Fibroblast of villous mesenchyme (primary cell): ENCODE measurements around the gene IGF2. TPM values are rescaled to one million over a fixed set of nuclear protein-coding genes. Genes with fewer than 3 reads are reported as not detected.

Experiments
- DNase-seq: peaks from one replicate; pipeline ENCODE4 v3.0.0-alpha.2; 2010; ENCODE audit warnings: low read depth
- H3K4me3 ChIP-seq: 2 replicates; pipeline ENCODE4 v1.5.1; 2011; ENCODE audit warnings: low read depth, mild to moderate bottlenecking, low read length
- total RNA-seq: library from RNA; depleted of rRNA; stranded (reverse); fragments of >200 nt; gene quantifications from 2 replicates; pipeline ENCODE4 v1.2.3, GENCODE V29; 2012
- TF ChIP-seq, protein P1 (sequence below): IDR thresholded peaks from 2 replicates; pipeline ENCODE4 v1.5.1; 2012; ENCODE audit warnings: low read depth, mild to moderate bottlenecking, low read length; ENCODE audit not compliant: insufficient read depth

IGF2 gene, protein sequence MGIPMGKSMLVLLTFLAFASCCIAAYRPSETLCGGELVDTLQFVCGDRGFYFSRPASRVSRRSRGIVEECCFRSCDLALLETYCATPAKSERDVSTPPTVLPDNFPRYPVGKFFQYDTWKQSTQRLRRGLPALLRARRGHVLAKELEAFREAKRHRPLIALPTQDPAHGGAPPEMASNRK
- 26.8 and 44.8 TPM in 2 replicates for total RNA-seq

- TF ChIP-seq, protein P1, sequence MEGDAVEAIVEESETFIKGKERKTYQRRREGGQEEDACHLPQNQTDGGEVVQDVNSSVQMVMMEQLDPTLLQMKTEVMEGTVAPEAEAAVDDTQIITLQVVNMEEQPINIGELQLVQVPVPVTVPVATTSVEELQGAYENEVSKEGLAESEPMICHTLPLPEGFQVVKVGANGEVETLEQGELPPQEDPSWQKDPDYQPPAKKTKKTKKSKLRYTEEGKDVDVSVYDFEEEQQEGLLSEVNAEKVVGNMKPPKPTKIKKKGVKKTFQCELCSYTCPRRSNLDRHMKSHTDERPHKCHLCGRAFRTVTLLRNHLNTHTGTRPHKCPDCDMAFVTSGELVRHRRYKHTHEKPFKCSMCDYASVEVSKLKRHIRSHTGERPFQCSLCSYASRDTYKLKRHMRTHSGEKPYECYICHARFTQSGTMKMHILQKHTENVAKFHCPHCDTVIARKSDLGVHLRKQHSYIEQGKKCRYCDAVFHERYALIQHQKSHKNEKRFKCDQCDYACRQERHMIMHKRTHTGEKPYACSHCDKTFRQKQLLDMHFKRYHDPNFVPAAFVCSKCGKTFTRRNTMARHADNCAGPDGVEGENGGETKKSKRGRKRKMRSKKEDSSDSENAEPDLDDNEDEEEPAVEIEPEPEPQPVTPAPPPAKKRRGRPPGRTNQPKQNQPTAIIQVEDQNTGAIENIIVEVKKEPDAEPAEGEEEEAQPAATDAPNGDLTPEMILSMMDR: no peak
- DNase-seq: peak; percentile 57
- peak within 1 kb of the TSS; percentile 67 for H3K4me3 ChIP-seq
Measured at GRCh38 chr11:2139123-2139521, at the start of gene IGF2. IGF2 (minus strand) TSS chr11:2139389; CDS start chr11:2135523, 3,866 bp downstream.

DNA sequence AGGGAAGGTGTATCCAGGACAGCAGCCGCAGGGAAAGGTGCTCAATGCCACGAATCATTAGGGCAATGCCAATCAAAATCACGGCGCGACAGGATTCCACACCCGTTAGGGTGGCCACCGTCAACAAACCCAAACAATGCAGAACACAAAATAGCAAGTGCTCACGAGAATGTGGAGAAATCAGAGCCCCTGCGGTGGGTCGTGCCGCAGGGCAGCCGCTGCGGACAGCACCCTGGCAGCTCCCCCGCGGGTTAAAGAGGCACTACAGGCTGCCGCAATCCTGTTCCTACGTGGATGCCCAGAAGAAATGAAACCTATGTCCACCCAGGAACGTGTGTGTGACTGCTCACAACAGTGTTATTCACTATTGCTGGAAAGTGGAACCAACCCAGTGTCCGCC lies 49.6 kb upstream of the IGF2 start:
- no peak overlapping the region for H3K4me3 ChIP-seq
- TF ChIP-seq, protein P1: no peak
- DNase-seq: no peak

- TF ChIP-seq, protein P1: no peak
- DNase-seq: no peak
- H3K4me3 ChIP-seq: no peak overlapping the region
Measured at GRCh38 chr11:2187280-2187707, 48.1 kb upstream of the IGF2 start.

GRCh38 chr11:2186669-2187279 lies 47.6 kb upstream of the IGF2 start:
- TF ChIP-seq, protein P1: peak; percentile 34
- no peak overlapping the region for H3K4me3 ChIP-seq
- DNase-seq: no peak

- TF ChIP-seq, protein P1: no peak
- no peak overlapping the region for H3K4me3 ChIP-seq
- no peak for DNase-seq
Measured at GRCh38 chr11:2185324-2186085, 46.3 kb upstream of the IGF2 start.

DNA sequence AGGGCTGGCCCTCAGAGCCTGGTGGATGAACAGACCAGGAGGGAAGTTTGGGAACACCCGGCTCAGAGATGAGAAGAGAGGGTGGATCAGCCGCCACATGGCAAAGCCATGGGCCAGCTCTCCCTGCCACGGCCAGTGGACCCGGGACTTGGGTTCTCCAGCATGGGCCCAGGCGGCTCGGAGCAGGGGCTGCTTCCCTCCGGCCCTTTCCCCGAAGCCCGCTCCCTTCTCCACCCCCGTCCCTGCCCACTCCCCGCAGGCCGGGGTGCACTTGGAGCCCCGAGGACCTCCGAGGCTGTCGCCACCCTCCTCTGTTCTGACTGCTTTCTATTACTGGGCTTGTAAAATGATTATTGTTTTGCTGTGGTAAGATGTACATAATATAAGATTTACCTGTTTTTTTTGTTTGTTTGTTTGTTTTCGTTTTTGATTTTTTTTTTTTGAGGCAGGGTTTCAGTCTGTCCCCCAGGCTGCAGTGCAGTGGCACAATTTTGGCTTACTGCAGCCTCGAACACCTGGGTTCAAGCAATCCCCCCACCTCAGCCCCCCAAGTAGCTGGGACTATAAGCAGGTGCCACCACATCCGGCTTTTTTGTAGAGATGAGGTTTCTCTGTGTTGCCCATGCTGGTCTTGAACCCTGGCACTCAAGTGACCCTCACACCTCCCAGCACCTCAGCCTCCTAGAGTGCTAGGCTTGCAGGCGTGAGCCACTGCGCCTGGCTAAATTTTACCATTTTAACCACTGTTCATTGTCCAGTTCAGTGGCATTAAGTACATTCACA lies 43.7 kb upstream of the IGF2 start:
- TF ChIP-seq, protein P1: no peak
- H3K4me3 ChIP-seq: no peak overlapping the region
- DNase-seq: no peak
